H9 (cell line): ENCODE data around the gene STAMBP. TPM values are rescaled to one million over a fixed set of nuclear protein-coding genes. Genes with fewer than 3 reads are reported as not detected.

Experiments
- DNase-seq: peaks from one replicate; pipeline ENCODE4 v3.0.0-alpha.2; 2017
- H2AFZ ChIP-seq: one replicate; pipeline ENCODE4 v1.6.1; 2013; ENCODE audit warnings: mild to moderate bottlenecking, low read length, control low read depth, moderate library complexity
- H2AK5ac ChIP-seq: 2 replicates; pipeline ENCODE4 v1.6.1; 2013; ENCODE audit warnings: low read length, control low read depth, mixed read lengths; ENCODE audit not compliant: insufficient read length
- H2BK120ac ChIP-seq: one replicate; pipeline ENCODE4 v1.6.1; 2013; ENCODE audit warnings: low read depth, mild to moderate bottlenecking, low read length, control low read depth, inconsistent platforms; ENCODE audit not compliant: poor library complexity, severe bottlenecking
- H2BK12ac ChIP-seq: 2 replicates; pipeline ENCODE4 v1.6.1; 2013; ENCODE audit warnings: low read length, control low read depth, mixed read lengths, low read depth; ENCODE audit not compliant: insufficient read length
- H2BK15ac ChIP-seq: 2 replicates; pipeline ENCODE4 v1.6.1; 2013; ENCODE audit warnings: low read depth, low read length, control low read depth
- H2BK20ac ChIP-seq: one replicate; pipeline ENCODE4 v1.6.1; 2013; ENCODE audit warnings: low read depth, mild to moderate bottlenecking, low read length, control low read depth, inconsistent platforms; ENCODE audit not compliant: poor library complexity, severe bottlenecking
- H2BK5ac ChIP-seq: 2 replicates; pipeline ENCODE4 v1.6.1; 2013; ENCODE audit warnings: low read length, control low read depth, mixed read lengths; ENCODE audit not compliant: insufficient read length
- H3K14ac ChIP-seq: 2 replicates; pipeline ENCODE4 v1.6.1; 2013; ENCODE audit warnings: low read length, control low read depth; ENCODE audit not compliant: insufficient read depth
- H3K18ac ChIP-seq: 2 replicates; pipeline ENCODE4 v1.6.1; 2013; ENCODE audit warnings: low read depth, mild to moderate bottlenecking, mixed read lengths, low read length, control low read depth; ENCODE audit not compliant: insufficient read length
- H3K23ac ChIP-seq: 2 replicates; pipeline ENCODE4 v1.6.1; 2013; ENCODE audit warnings: low read length, control low read depth, mixed read lengths, low read depth; ENCODE audit not compliant: insufficient read length
- H3K23me2 ChIP-seq: 2 replicates; pipeline ENCODE4 v1.6.1; 2013; ENCODE audit warnings: low read depth, mild to moderate bottlenecking, mixed read lengths, low read length, control low read depth; ENCODE audit not compliant: insufficient read length, poor library complexity, severe bottlenecking
- H3K27ac ChIP-seq: 2 replicates; pipeline ENCODE4 v1.5.1; 2013; ENCODE audit warnings: low read length, control low read depth, mixed read lengths, low read depth; ENCODE audit not compliant: insufficient read length
- H3K27me3 ChIP-seq: 2 replicates; pipeline ENCODE4 v1.6.1; 2013; ENCODE audit warnings: low read length, control low read depth, inconsistent platforms; ENCODE audit not compliant: insufficient read depth
- H3K4ac ChIP-seq: 2 replicates; pipeline ENCODE4 v1.6.1; 2013; ENCODE audit warnings: low read depth, mild to moderate bottlenecking, control low read depth, inconsistent platforms, low read length, moderate library complexity
- H3K4me1 ChIP-seq: 2 replicates; pipeline ENCODE4 v1.6.1; 2013; ENCODE audit warnings: low read length, control low read depth, inconsistent platforms; ENCODE audit not compliant: insufficient read depth
- H3K4me2 ChIP-seq: 2 replicates; pipeline ENCODE4 v1.6.1; 2013; ENCODE audit warnings: low read length, control low read depth, mixed read lengths; ENCODE audit not compliant: insufficient read length, insufficient read depth
- H3K56ac ChIP-seq: 2 replicates; pipeline ENCODE4 v1.6.1; 2013; ENCODE audit warnings: low read depth, mild to moderate bottlenecking, mixed read lengths, low read length, control low read depth; ENCODE audit not compliant: insufficient read length
- H3K79me1 ChIP-seq: 2 replicates; pipeline ENCODE4 v1.6.1; 2013; ENCODE audit warnings: low read depth, mild to moderate bottlenecking, moderate library complexity, low read length, control low read depth, inconsistent platforms; ENCODE audit not compliant: insufficient read depth, poor library complexity, severe bottlenecking
- H3K79me2 ChIP-seq: 2 replicates; pipeline ENCODE4 v1.6.1; 2013; ENCODE audit warnings: low read length, control low read depth, inconsistent platforms; ENCODE audit not compliant: insufficient read depth
- H3K9ac ChIP-seq: 2 replicates; pipeline ENCODE4 v1.6.1; 2013; ENCODE audit warnings: low read length, control low read depth, mixed read lengths; ENCODE audit not compliant: insufficient read length; ENCODE audit errors: extremely low read depth
- H3K9me3 ChIP-seq: one replicate; pipeline ENCODE4 v1.6.1; 2013; ENCODE audit warnings: low read depth, low read length, inconsistent platforms; ENCODE audit not compliant: control insufficient read depth
- H3T11ph ChIP-seq: one replicate; pipeline ENCODE4 v1.6.1; 2013; ENCODE audit warnings: mild to moderate bottlenecking, low read length, control low read depth, inconsistent platforms
- H4K20me1 ChIP-seq: one replicate; pipeline ENCODE4 v1.6.1; 2013; ENCODE audit not compliant: control insufficient read depth, insufficient read length, insufficient read depth
- H4K5ac ChIP-seq: 2 replicates; pipeline ENCODE4 v1.6.1; 2013; ENCODE audit warnings: low read depth, mild to moderate bottlenecking, mixed read lengths, low read length, control low read depth; ENCODE audit not compliant: insufficient read length
- H4K8ac ChIP-seq: replicated peaks from 2 replicates; pipeline ENCODE4 v1.6.1; 2013; ENCODE audit warnings: low read length, control low read depth, mixed read lengths, low read depth; ENCODE audit not compliant: insufficient read length
- H4K91ac ChIP-seq: 2 replicates; pipeline ENCODE4 v1.6.1; 2013; ENCODE audit warnings: low read depth, mild to moderate bottlenecking, moderate library complexity, mixed read lengths, low read length, control low read depth; ENCODE audit not compliant: insufficient read length
- H3K27ac Mint-ChIP-seq, 3 experiments: 2 replicates in 2 of 3; 3 replicates in 1 of 3; pipeline ENCODE4 v1.8.0; 2020 to 2021; ENCODE audit warnings: mixed read lengths in 3 of 3, mild to moderate bottlenecking in 1 of 3, moderate library complexity in 1 of 3
- H3K27me3 Mint-ChIP-seq: 2 replicates; pipeline ENCODE4 v1.8.0; 2021; ENCODE audit warnings: low read depth, mild to moderate bottlenecking, moderate library complexity, mixed read lengths
- H3K36me3 Mint-ChIP-seq, 3 experiments: 2 replicates in 2 of 3; 3 replicates in 1 of 3; pipeline ENCODE4 v1.8.0; 2020 to 2021; ENCODE audit warnings: low read depth in 3 of 3, mixed read lengths in 3 of 3; ENCODE audit not compliant: insufficient read depth in 1 of 3
- H3K4me1 Mint-ChIP-seq, 2 experiments: 2 replicates each; pipeline ENCODE4 v1.8.0; 2020; ENCODE audit warnings: mixed read lengths in 2 of 2
- H3K4me3 Mint-ChIP-seq, 2 experiments: 2 replicates in 1 of 2; 3 replicates in 1 of 2; pipeline ENCODE4 v1.8.0; 2020 to 2021; ENCODE audit warnings: mild to moderate bottlenecking in 2 of 2, mixed read lengths in 2 of 2, moderate library complexity in 1 of 2
- H3K9me3 Mint-ChIP-seq, 2 experiments: 2 replicates in 1 of 2; 3 replicates in 1 of 2; pipeline ENCODE4 v1.8.0; 2020; ENCODE audit warnings: mild to moderate bottlenecking in 2 of 2, mixed read lengths in 2 of 2, moderate library complexity in 1 of 2
- CTCF ChIP-seq: fragments of 200-600 bp; sonication (generic); conservative IDR thresholded peaks from 3 replicates; pipeline ENCODE4 v1.8.0; 2021; ENCODE audit warnings: antibody characterized with exemption, mild to moderate bottlenecking
- WGBS: extraction: QIAGEN DNeasy Blood & Tissue Kit; methylation state at CpG from one replicate; pipeline ENCODE4 v1.1.7; 2013; ENCODE audit warnings: missing lambda C conversion rate, low lambda C conversion rate, mixed read lengths; ENCODE audit not compliant: insufficient read length; ENCODE audit errors: extremely low coverage; 5-methylcytosine and 5-hydroxymethylcytosine counted together
- total RNA-seq: library from RNA; stranded (reverse); gene quantifications from 2 replicates; pipeline ENCODE4 v1.2.1, GENCODE V29; 2021

Gene STAMBP
- total RNA-seq, 1 experiment from 2014 or later: 45.5 TPM

GRCh38 chr2:73827018-73827417, 1.7 kb upstream of the STAMBP start:
- H3K79me1 ChIP-seq: peaks cover 3% of the 10 kb centered on the region
- H4K20me1 ChIP-seq: no peaks in the 10 kb centered on the region
- no peak overlapping the region for H3K56ac ChIP-seq
- Mint-ChIP-seq H3K4me3 (no peak overlapping the region), H3K36me3 (peaks cover 8 to 11% (median 11%) of the 10 kb centered on the region in 3 experiments; a peak in 6 of 7 replicates), H3K27ac (no peak overlapping the region), H3K4me1 (peaks cover 25 to 30% of the 10 kb centered on the region in 2 experiments), H3K27me3 (peaks cover 24% of the 10 kb centered on the region), H3K9me3 (peaks cover 0 to 2% of the 10 kb centered on the region in 2 experiments; a peak in 1 of 5 replicates)
- H3K9me3 ChIP-seq: no peaks in the 10 kb centered on the region
- H3T11ph ChIP-seq: no peak overlapping the region
- H2AFZ ChIP-seq: no peak overlapping the region
- no peak overlapping the region for H3K4ac ChIP-seq
- no peak overlapping the region for H3K14ac ChIP-seq
- H4K91ac ChIP-seq: no peak overlapping the region
- no peak overlapping the region for H2BK120ac ChIP-seq
- H3K23ac ChIP-seq: no peak overlapping the region
- peaks cover 6% of the 10 kb centered on the region for H3K23me2 ChIP-seq
- H2BK5ac ChIP-seq: no peak overlapping the region
- no peak overlapping the region for H4K8ac ChIP-seq
- H2BK15ac ChIP-seq: no peak overlapping the region
- H2BK12ac ChIP-seq: no peak overlapping the region
- DNase-seq: no peak
- H3K79me2 ChIP-seq: peaks cover 5% of the 10 kb centered on the region; the same call in 1 of the 2 replicates
- no peak overlapping the region for H3K9ac ChIP-seq
- H3K27ac ChIP-seq: no peak overlapping the region
- no peak overlapping the region for H2BK20ac ChIP-seq
- no peak overlapping the region for H2AK5ac ChIP-seq
- H4K5ac ChIP-seq: no peak overlapping the region
- no CpG with 5 or more reads among the region's 2 CpGs for WGBS
- no peak overlapping the region for H3K18ac ChIP-seq
- H3K4me1 ChIP-seq: no peaks in the 10 kb centered on the region; the same call in 1 of the 2 replicates
- peak; percentile 48 for TF ChIP-seq CTCF
- no peak overlapping the region for H3K4me2 ChIP-seq
- H3K27me3 ChIP-seq: no peaks in the 10 kb centered on the region
